HepG2 (cell line): ENCODE results near the gene HEYL. TPM values are rescaled to one million over a fixed set of nuclear protein-coding genes. Genes with fewer than 3 reads are reported as not detected.

ENCODE experiments used
- CBFB ChIP-seq: sonication (generic); formaldehyde crosslinking; IDR thresholded peaks from 2 replicates; pipeline ENCODE4 v1.4.0; 2020; ENCODE audit warnings: missing genetic modification reagents
- HNRNPLL ChIP-seq: fragments of 200-400 bp; formaldehyde crosslinking; IDR thresholded peaks from 2 replicates; pipeline ENCODE4 v1.6.1; 2017; ENCODE audit warnings: mild to moderate bottlenecking, low read depth, low read length; ENCODE audit not compliant: poor library complexity, severe bottlenecking
- POGZ ChIP-seq: sonication (generic); formaldehyde crosslinking; IDR thresholded peaks from 2 replicates; pipeline ENCODE4 v1.4.0; 2020; ENCODE audit warnings: mild to moderate bottlenecking, missing genetic modification reagents
- SALL2 ChIP-seq: sonication (generic); formaldehyde crosslinking; IDR thresholded peaks from 2 replicates; pipeline ENCODE4 v1.8.1; 2023; ENCODE audit warnings: mild to moderate bottlenecking, missing genetic modification reagents, inconsistent platforms
- ZNF274 ChIP-seq: sonication (generic); formaldehyde crosslinking; IDR thresholded peaks from 2 replicates; pipeline ENCODE4 v1.5.1; 2020; ENCODE audit warnings: mild to moderate bottlenecking, missing genetic modification reagents
- ZNF737 ChIP-seq: sonication (generic); formaldehyde crosslinking; IDR thresholded peaks from 2 replicates; pipeline ENCODE4 v1.5.0; 2020; ENCODE audit warnings: missing genetic modification reagents, mild to moderate bottlenecking, borderline replicate concordance
- ZSCAN21 ChIP-seq: sonication (generic); formaldehyde crosslinking; IDR thresholded peaks from 2 replicates; pipeline ENCODE4 v1.8.0; 2022; ENCODE audit warnings: mild to moderate bottlenecking, missing genetic modification reagents, moderate library complexity, borderline replicate concordance
- polyA plus RNA-seq, 8 experiments: library from polyadenylated mRNA; depleted of rRNA in 3 of 8; stranded (reverse) in 7 of 8; unstranded in 1 of 8; fragments of >200 nt; fragmentation: Illumina TruSeq in 4 of 8; extraction: Trizol in 4 of 8; gene quantifications; 2 replicates each; pipeline versions ENCODE4 v1.2.1 to v1.2.3, GENCODE V29; 2011 to 2016; ENCODE audit warnings: low read depth in 4 of 8, missing spikeins in 1 of 8, mixed read lengths in 1 of 8; ENCODE audit not compliant: insufficient read depth in 1 of 8
- total RNA-seq, 5 experiments: library from RNA; depleted of rRNA; stranded (reverse); fragments of >200 nt; fragmentation: Illumina TruSeq; extraction: Trizol; gene quantifications; 2 replicates each; pipeline ENCODE4 v1.2.3, GENCODE V29; 2016; ENCODE audit warnings: low read depth in 1 of 5
- TF ChIP-seq, protein P1 (sequence below), 2 experiments: fragments of 450-650 bp in 1 of 2; sonication (generic) in 1 of 2; formaldehyde crosslinking in 1 of 2; IDR thresholded peaks; 2 replicates each; pipeline versions ENCODE4 v1.6.1 to v1.8.0; 2016 to 2022; ENCODE audit warnings: antibody characterized with exemption in 1 of 2, mild to moderate bottlenecking in 1 of 2, missing genetic modification reagents in 1 of 2
- TF ChIP-seq, protein P2 (sequence below): sonication (generic); formaldehyde crosslinking; IDR thresholded peaks from 2 replicates; pipeline ENCODE4 v1.5.1; 2020; ENCODE audit warnings: mild to moderate bottlenecking, missing genetic modification reagents, moderate library complexity
- TF ChIP-seq, protein P3 (sequence below): IDR thresholded peaks from 2 replicates; pipeline ENCODE4 v1.6.1; 2012; ENCODE audit warnings: low read length, improper control_type of control experiment
- TF ChIP-seq, protein P4 (sequence below): sonication (generic); formaldehyde crosslinking; IDR thresholded peaks from 2 replicates; pipeline ENCODE4 v1.4.0; 2020; ENCODE audit warnings: missing genetic modification reagents
- TF ChIP-seq, protein P5 (sequence below): sonication (generic); formaldehyde crosslinking; IDR thresholded peaks from 2 replicates; pipeline ENCODE4 v1.5.0; 2020; ENCODE audit warnings: mild to moderate bottlenecking, missing genetic modification reagents

HEYL gene
- total and polyA plus RNA-seq, 2 of the 13 experiments (the other 11 are each of a cell fraction or from before 2014, with no cell fraction given), result 0.03 to 0.04 TPM

DNA sequence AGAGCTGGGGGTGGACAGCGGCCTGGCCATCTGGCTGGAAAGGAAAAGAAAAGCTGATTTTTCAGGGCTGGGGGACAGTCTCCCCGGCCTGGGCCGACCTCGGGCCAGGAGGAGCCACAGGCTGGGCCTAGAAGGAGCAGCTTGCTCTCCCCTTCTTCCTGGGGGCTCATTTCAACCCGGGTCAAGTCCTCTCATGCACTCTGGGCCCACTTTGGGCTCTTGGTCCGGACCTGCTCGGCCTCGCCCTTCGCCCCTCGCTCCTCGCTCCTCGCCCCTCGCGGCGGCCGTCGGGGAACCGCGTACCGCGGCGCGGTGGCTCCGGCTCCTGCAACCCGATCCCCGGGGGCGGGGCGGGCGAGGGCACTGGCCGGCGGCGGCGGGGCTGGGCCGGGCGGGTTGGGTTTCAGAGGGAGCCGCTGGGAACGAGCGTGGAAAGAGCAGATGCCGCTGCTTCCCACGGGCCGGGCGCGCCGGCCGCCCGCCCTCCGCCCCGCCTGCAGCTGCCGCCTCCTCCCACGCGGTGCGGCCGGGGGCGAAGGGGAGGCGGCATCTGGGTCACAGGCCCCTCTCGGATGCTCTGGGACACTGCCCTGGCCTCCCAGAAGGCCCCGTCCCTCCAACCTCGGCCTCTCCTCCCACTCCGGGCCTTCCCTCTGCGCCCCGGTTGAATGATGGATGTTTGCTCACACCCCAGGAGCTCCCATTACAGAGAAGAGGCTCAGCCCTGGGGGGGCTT lies 6.6 kb downstream of the HEYL start (continued):
- TF ChIP-seq, protein P1, sequence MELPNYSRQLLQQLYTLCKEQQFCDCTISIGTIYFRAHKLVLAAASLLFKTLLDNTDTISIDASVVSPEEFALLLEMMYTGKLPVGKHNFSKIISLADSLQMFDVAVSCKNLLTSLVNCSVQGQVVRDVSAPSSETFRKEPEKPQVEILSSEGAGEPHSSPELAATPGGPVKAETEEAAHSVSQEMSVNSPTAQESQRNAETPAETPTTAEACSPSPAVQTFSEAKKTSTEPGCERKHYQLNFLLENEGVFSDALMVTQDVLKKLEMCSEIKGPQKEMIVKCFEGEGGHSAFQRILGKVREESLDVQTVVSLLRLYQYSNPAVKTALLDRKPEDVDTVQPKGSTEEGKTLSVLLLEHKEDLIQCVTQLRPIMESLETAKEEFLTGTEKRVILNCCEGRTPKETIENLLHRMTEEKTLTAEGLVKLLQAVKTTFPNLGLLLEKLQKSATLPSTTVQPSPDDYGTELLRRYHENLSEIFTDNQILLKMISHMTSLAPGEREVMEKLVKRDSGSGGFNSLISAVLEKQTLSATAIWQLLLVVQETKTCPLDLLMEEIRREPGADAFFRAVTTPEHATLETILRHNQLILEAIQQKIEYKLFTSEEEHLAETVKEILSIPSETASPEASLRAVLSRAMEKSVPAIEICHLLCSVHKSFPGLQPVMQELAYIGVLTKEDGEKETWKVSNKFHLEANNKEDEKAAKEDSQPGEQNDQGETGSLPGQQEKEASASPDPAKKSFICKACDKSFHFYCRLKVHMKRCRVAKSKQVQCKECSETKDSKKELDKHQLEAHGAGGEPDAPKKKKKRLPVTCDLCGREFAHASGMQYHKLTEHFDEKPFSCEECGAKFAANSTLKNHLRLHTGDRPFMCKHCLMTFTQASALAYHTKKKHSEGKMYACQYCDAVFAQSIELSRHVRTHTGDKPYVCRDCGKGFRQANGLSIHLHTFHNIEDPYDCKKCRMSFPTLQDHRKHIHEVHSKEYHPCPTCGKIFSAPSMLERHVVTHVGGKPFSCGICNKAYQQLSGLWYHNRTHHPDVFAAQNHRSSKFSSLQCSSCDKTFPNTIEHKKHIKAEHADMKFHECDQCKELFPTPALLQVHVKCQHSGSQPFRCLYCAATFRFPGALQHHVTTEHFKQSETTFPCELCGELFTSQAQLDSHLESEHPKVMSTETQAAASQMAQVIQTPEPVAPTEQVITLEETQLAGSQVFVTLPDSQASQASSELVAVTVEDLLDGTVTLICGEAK (IDR thresholded peaks at IDR 0.05), result no peak
- TF ChIP-seq, protein P1 (CRISPR knock-in tag; IDR thresholded peaks at IDR 0.05), result no peak
- TF ChIP-seq SALL2 (CRISPR knock-in tag) (no peak), CBFB (CRISPR knock-in tag) (no peak), ZNF274 (CRISPR knock-in tag) (no peak), HNRNPLL (peak; percentile 28), ZSCAN21 (CRISPR knock-in tag) (no peak), ZNF737 (CRISPR knock-in tag) (no peak), POGZ (CRISPR knock-in tag) (no peak)
- TF ChIP-seq, protein P2, sequence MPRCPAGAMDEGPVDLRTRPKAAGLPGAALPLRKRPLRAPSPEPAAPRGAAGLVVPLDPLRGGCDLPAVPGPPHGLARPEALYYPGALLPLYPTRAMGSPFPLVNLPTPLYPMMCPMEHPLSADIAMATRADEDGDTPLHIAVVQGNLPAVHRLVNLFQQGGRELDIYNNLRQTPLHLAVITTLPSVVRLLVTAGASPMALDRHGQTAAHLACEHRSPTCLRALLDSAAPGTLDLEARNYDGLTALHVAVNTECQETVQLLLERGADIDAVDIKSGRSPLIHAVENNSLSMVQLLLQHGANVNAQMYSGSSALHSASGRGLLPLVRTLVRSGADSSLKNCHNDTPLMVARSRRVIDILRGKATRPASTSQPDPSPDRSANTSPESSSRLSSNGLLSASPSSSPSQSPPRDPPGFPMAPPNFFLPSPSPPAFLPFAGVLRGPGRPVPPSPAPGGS, result 0 out of 2 replicates have a peak, but pooled peaks have one; percentile 25
- TF ChIP-seq, protein P3, sequence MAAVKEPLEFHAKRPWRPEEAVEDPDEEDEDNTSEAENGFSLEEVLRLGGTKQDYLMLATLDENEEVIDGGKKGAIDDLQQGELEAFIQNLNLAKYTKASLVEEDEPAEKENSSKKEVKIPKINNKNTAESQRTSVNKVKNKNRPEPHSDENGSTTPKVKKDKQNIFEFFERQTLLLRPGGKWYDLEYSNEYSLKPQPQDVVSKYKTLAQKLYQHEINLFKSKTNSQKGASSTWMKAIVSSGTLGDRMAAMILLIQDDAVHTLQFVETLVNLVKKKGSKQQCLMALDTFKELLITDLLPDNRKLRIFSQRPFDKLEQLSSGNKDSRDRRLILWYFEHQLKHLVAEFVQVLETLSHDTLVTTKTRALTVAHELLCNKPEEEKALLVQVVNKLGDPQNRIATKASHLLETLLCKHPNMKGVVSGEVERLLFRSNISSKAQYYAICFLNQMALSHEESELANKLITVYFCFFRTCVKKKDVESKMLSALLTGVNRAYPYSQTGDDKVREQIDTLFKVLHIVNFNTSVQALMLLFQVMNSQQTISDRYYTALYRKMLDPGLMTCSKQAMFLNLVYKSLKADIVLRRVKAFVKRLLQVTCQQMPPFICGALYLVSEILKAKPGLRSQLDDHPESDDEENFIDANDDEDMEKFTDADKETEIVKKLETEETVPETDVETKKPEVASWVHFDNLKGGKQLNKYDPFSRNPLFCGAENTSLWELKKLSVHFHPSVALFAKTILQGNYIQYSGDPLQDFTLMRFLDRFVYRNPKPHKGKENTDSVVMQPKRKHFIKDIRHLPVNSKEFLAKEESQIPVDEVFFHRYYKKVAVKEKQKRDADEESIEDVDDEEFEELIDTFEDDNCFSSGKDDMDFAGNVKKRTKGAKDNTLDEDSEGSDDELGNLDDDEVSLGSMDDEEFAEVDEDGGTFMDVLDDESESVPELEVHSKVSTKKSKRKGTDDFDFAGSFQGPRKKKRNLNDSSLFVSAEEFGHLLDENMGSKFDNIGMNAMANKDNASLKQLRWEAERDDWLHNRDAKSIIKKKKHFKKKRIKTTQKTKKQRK, result no peak
- TF ChIP-seq, protein P4, sequence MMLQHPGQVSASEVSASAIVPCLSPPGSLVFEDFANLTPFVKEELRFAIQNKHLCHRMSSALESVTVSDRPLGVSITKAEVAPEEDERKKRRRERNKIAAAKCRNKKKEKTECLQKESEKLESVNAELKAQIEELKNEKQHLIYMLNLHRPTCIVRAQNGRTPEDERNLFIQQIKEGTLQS, result no peak
- TF ChIP-seq, protein P5, sequence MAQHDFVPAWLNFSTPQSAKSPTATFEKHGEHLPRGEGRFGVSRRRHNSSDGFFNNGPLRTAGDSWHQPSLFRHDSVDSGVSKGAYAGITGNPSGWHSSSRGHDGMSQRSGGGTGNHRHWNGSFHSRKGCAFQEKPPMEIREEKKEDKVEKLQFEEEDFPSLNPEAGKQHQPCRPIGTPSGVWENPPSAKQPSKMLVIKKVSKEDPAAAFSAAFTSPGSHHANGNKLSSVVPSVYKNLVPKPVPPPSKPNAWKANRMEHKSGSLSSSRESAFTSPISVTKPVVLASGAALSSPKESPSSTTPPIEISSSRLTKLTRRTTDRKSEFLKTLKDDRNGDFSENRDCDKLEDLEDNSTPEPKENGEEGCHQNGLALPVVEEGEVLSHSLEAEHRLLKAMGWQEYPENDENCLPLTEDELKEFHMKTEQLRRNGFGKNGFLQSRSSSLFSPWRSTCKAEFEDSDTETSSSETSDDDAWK, result no peak
